ENCODE data around the gene CTXN3. TPM values are rescaled to one million over a fixed set of nuclear protein-coding genes. Genes with fewer than 3 reads are reported as not detected.

Gene CTXN3
- total RNA-seq, 1 donor from 2014 or later: not detected

- intact Hi-C loops (cut with DNase I): no loop called here
- H3K27ac ChIP-seq: no peak overlapping the region
- H3K27me3 ChIP-seq: no peaks in the 10 kb centered on the region
- no peaks in the 10 kb centered on the region for H3K9me3 ChIP-seq
- TF ChIP-seq, protein P1, sequence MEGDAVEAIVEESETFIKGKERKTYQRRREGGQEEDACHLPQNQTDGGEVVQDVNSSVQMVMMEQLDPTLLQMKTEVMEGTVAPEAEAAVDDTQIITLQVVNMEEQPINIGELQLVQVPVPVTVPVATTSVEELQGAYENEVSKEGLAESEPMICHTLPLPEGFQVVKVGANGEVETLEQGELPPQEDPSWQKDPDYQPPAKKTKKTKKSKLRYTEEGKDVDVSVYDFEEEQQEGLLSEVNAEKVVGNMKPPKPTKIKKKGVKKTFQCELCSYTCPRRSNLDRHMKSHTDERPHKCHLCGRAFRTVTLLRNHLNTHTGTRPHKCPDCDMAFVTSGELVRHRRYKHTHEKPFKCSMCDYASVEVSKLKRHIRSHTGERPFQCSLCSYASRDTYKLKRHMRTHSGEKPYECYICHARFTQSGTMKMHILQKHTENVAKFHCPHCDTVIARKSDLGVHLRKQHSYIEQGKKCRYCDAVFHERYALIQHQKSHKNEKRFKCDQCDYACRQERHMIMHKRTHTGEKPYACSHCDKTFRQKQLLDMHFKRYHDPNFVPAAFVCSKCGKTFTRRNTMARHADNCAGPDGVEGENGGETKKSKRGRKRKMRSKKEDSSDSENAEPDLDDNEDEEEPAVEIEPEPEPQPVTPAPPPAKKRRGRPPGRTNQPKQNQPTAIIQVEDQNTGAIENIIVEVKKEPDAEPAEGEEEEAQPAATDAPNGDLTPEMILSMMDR (IDR thresholded peaks at IDR 0.05): no peak
- H3K4me1 ChIP-seq: no peaks in the 10 kb centered on the region
- no peaks in the 10 kb centered on the region for H3K36me3 ChIP-seq
- ATAC-seq (no peak), DNase-seq (no peak)
- H3K4me3 ChIP-seq: no peak overlapping the region
Measured at GRCh38 chr5:127602896-127603844, 45.7 kb upstream of the CTXN3 start.

- H3K9me3 ChIP-seq: no peaks in the 10 kb centered on the region
- H3K36me3 ChIP-seq: no peaks in the 10 kb centered on the region
- DNase-seq: no peak
- H3K4me3 ChIP-seq: no peak overlapping the region
- intact Hi-C loops (cut with DNase I): no loop called here
- no peak for ATAC-seq
- TF ChIP-seq, protein P1 (IDR thresholded peaks at IDR 0.05): no peak
- H3K27ac ChIP-seq: no peak overlapping the region
- H3K4me1 ChIP-seq: no peaks in the 10 kb centered on the region
- H3K27me3 ChIP-seq: no peaks in the 10 kb centered on the region
Measured at GRCh38 chr5:127608077-127608660, 40.7 kb upstream of the CTXN3 start.

GRCh38 chr5:127609011-127609410 is 39.9 kb upstream of the CTXN3 start:
- DNase-seq (no peak), ATAC-seq (no peak)
- Histone ChIP-seq H3K36me3 (no peaks in the 10 kb centered on the region), H3K27ac (no peak overlapping the region), H3K4me1 (no peaks in the 10 kb centered on the region), H3K27me3 (no peaks in the 10 kb centered on the region), H3K9me3 (no peaks in the 10 kb centered on the region), H3K4me3 (no peak overlapping the region)
- TF ChIP-seq, protein P1 (IDR thresholded peaks at IDR 0.05): no peak
- intact Hi-C loops (cut with DNase I): no loop called here

DNA sequence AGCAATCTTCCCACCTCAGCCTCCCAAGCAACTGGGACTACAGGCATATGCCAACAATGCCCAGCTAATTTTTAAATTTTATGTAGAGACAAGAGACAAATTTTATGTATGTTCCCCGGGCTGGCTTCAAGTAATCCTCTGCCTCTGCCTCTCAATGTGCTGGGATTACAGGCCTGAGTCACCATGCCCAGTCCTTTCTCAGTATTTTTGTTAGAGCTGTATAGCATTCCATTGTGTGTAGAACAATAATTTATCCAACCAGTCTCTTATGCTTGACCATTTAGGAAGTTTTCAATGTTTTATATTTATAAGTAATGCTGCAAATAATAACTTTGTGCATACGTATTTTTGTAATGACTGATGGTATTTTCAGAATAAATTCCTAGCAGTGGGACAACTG is 38.9 kb upstream of the CTXN3 start:
- Histone ChIP-seq H3K9me3 (no peaks in the 10 kb centered on the region), H3K36me3 (no peaks in the 10 kb centered on the region), H3K4me1 (no peaks in the 10 kb centered on the region), H3K27ac (no peak overlapping the region), H3K4me3 (no peak overlapping the region), H3K27me3 (no peaks in the 10 kb centered on the region)
- ATAC-seq: no peak
- DNase-seq: no peak
- TF ChIP-seq, protein P1 (IDR thresholded peaks at IDR 0.05): no peak
- intact Hi-C loops (cut with DNase I): no loop called here

DNA sequence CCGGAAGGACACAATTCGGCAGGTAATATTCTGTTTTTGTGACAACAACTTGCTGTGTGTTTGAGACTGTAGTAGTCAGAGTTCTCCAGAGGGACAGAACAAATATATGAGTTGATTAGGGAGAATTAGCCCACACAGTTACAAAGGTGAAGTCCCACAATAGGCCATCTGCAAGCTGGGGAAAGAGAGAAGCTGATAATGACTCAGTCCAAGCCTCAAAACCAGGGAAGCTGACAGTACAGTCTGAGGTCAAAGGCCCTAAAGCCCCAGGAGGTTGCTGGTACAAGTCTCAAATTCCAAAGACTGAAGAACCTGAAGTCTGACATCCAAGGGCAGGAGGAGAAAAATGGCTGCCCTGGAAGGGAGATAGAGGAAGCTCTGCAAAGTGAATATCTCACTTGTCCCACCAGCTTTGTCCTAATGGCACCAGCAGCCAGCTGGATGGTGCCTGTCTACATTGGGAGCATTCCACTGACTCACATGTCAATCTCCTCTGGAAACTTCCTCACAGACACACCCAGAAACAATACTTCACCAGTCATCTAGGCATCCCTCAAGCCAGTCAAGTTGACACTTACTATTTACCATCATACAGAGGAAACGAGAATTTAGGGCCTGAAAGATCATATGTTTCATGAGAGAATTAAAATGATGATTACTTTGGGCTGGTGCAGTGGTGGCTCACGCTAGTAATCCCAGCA is 36.3 kb upstream of the CTXN3 start:
- no peak for ATAC-seq
- H3K27me3 ChIP-seq: no peaks in the 10 kb centered on the region

More for the DNA sequence above, 36.3 kb upstream of the CTXN3 start:
- no peak for DNase-seq
- Histone ChIP-seq H3K27ac (no peak overlapping the region), H3K9me3 (no peaks in the 10 kb centered on the region), H3K36me3 (no peaks in the 10 kb centered on the region), H3K4me3 (no peak overlapping the region), H3K4me1 (no peaks in the 10 kb centered on the region)
- TF ChIP-seq, protein P1 (IDR thresholded peaks at IDR 0.05): no peak
- intact Hi-C loops (cut with DNase I): no loop called here
